ENCODE results near the gene ATP8A1.

Gene ATP8A1

DNA sequence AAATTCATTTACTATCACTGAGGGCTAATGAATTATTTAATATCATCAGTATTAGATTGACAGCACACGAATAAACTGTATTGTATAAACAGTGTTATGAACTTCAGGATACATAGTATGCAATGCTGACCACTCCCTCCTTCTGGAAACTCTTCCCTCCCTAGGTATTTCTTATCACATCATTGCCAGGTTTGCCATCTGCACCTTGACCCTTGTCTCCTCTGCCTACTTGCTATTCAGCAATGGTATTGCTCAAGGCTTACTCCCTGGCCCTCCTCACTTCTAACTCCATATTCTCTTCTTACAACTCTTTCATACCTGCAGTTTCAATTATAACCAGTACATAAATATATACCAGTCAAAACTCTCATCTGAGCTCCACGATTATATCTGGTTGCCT, 38.9 kb downstream of the ATP8A1 start:
- H3K27me3 Mint-ChIP-seq: no peaks in the 10 kb centered on the region
- ATAC-seq (no peak), DNase-seq (no peak)
- H3K9me3 Mint-ChIP-seq: no peaks in the 10 kb centered on the region
- peaks cover 8% of the 10 kb centered on the region for H3K4me1 Mint-ChIP-seq
- H3K27ac Mint-ChIP-seq: peak overlapping the region in 1 of 2 donors; percentile 0
- H3K4me3 Mint-ChIP-seq: no peak overlapping the region

DNA sequence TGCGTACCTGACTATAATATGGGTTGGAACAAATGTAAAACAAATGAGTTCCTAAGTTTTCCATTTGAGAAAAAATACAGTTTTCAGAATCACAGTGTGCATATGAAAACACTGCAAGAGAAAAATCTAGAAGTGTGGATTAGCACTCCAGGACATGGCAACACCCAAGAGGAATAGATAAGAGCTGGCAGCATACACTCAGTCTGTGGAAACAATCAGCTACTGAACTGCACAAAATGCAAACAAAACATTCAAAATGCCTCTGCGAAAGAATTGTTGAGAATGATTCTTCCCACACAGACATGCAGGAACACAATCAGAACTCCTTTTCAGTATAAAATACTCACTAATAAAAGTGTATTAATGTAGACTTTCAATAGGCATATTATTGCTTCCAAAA, 39.9 kb downstream of the ATP8A1 start:
- Mint-ChIP-seq H3K4me1 (peaks cover 8% of the 10 kb centered on the region), H3K4me3 (no peak overlapping the region), H3K27me3 (no peaks in the 10 kb centered on the region), H3K27ac (no peak overlapping the region), H3K9me3 (no peaks in the 10 kb centered on the region)
- ATAC-seq: no peak
- no peak for DNase-seq

DNA sequence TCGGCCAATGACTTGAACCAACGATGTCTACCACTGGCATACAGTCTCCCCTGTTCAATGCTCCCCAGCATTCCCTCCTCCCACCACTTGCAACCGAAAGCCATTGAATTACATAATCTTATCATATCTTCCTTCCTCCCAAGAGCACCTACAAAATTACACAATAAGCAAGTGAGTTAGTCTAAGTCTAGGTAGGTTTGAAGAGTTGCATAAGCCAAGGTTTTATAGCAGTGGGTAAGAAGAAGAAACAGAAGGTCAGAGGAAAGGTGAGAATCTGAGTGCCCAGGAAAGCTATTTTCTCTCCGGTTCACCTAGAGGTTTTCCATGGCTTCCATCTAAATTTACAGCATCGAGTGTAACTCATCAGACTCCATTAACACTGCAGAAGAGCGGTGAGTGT, 40.3 kb downstream of the ATP8A1 start:
- Mint-ChIP-seq H3K4me3 (no peak overlapping the region), H3K4me1 (peaks cover 8% of the 10 kb centered on the region), H3K27ac (no peak overlapping the region), H3K27me3 (no peaks in the 10 kb centered on the region), H3K9me3 (no peaks in the 10 kb centered on the region)
- no peak for DNase-seq
- no peak for ATAC-seq

DNA sequence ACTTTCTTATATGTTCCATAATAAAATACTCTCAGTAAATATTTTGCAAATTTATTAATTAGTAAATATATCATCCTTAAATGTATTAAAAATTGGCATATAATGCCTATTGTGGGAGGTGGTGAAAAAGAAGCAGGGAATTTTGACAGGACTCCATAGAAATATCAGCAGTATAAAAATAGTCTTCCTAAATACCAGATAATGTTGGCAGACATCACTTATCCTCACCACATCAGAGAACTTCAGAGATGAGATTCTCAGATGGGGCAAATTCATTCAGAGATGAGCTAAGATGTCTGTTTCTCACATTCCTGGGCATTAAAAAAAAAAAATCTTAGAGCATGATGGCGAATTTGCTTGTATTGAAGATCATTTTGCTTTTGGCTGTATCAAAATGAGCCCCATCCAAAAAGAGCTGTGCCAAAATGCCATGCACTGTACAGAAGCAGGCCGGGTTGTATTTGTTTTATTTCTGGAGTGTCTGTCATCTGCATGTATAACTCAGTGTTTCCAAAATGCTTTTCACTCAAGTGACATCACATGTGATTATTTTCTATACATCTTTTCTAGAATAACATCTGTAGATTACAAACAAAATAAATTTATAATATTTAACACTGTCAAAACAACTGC, 41.7 kb downstream of the ATP8A1 start:
- ATAC-seq (no peak), DNase-seq (no peak)
- no peaks in the 10 kb centered on the region for H3K9me3 Mint-ChIP-seq
- H3K27me3 Mint-ChIP-seq: no peaks in the 10 kb centered on the region
- H3K4me3 Mint-ChIP-seq: no peak overlapping the region
- H3K4me1 Mint-ChIP-seq: peaks cover 16% of the 10 kb centered on the region
- H3K27ac Mint-ChIP-seq: no peak overlapping the region

DNA sequence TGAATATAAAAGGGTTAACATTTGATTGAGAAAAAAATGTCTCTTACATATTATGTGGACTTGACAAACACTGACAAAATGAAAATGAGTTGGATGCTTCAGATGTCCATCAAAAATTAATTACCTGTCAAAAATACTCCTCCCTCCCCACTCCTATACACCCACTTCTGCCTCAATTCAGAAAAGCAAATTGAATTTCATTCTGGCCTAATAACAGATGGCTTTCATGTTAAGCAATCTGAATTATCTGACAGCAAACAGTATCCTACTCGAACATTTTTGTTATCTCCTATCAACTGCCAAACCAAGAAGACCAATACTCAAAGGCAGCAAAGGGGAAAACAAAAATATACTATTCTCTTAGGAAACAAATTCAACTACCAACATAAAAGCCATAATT, 44.0 kb downstream of the ATP8A1 start:
- Mint-ChIP-seq H3K4me3 (no peak overlapping the region), H3K27ac (no peak overlapping the region), H3K9me3 (no peaks in the 10 kb centered on the region), H3K27me3 (no peaks in the 10 kb centered on the region), H3K4me1 (peaks cover 23% of the 10 kb centered on the region)
- ATAC-seq (no peak), DNase-seq (no peak)

DNA sequence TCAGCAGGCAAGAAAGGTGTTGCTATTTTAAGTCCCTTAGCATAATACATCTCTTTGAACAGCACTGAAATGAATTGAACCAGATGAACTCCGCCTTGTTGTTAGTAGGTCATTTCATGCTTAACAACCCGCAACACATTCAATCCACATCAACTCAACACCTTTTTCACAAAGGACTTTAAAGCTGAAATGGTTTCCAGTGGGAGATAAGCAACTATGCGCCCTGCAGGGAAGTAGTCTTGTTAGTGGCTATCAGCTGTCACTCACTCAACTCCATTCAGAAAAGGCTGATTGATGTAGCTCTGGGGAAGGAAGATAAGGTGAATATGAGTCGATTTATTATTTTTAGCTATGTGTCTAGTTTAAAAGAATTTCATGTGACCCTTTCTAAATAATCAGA, 46.0 kb downstream of the ATP8A1 start:
- no peak for ATAC-seq
- Mint-ChIP-seq H3K4me3 (no peak overlapping the region), H3K27ac (no peak overlapping the region), H3K9me3 (no peaks in the 10 kb centered on the region), H3K27me3 (no peaks in the 10 kb centered on the region), H3K4me1 (peaks cover 23% of the 10 kb centered on the region)
- DNase-seq: no peak

DNA sequence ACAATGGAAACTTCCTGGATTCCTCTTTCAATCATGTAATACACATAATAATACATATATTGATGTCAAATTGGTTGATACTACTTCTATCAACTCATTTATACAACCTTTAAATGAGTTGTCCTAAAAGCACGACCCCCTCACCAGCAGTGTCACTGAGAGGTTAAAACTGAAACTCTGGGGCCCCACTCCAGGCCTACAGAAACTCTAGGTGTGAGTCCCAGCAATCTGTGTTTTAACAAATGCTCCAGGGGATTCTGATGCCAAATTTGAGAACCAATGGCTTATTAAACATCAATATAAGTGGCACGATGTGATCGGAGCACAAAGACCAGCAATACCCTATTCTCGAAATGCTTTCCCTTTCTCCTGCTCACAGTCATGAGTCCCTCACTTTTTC, 47.9 kb downstream of the ATP8A1 start:
- Mint-ChIP-seq H3K4me3 (peak overlapping the region in 1 of 2 donors; percentile 45), H3K9me3 (no peaks in the 10 kb centered on the region), H3K27me3 (no peaks in the 10 kb centered on the region), H3K4me1 (peaks cover 32% of the 10 kb centered on the region), H3K27ac (no peak overlapping the region)
- ATAC-seq: peak; percentile 89
- peak; percentile 13 to 33 for DNase-seq

DNA sequence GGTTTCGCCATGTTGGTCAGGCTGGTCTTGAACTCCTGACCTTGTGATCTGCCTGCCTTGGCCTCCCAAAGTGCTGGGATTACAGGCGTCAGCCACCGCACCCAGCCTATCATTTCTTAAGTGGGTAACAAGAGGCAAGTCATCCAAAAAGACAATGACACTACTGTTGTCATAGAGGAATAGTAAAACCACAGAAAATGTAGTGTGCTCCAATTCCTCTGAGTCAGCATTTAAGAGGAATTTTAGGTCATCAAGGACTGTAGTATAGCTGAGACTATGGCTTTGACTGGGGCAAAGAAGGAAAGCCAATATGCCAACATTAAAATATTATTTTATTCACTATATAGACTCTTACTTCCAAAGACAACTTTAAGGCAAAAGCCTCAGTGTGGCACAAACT, 48.4 kb downstream of the ATP8A1 start:
- no peak overlapping the region for H3K4me3 Mint-ChIP-seq
- DNase-seq (no peak), ATAC-seq (peak; percentile 18)
- peaks cover 36% of the 10 kb centered on the region for H3K4me1 Mint-ChIP-seq
- no peak overlapping the region for H3K27ac Mint-ChIP-seq
- H3K9me3 Mint-ChIP-seq: no peaks in the 10 kb centered on the region
- no peaks in the 10 kb centered on the region for H3K27me3 Mint-ChIP-seq

DNA sequence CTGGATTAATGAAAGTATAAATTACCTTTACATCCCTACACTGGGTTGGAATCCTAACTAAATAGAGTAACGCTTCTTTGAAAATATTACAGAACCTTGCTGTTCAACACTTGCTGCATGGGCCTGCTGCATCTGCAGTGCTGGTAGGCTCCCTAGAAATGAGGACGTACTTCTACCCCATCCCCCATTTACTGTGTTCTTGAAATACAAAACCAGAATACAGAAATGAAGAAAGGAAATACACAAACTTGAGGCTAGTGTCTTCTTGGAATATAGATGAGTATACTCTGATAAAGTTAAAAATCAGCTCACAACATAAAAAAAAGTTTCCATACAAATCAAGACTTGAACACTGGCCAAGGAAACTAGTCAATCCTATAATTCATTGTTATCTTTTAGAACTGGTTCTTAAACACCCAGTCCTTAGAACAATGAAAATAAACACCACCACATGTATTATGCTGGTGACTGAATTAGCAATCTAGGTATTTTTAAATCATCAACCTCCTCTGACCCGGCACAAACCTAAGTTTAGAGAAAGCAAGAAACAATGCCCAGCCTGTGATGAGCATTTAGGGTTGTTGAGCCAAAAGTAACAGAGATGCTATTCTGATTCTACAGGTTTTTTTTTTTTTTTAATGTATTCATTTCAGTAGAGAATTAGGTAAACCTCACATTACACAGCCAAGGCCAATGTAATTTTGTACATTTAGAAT, 49.7 kb downstream of the ATP8A1 start:
- Mint-ChIP-seq H3K27ac (no peak overlapping the region), H3K9me3 (no peaks in the 10 kb centered on the region), H3K4me3 (no peak overlapping the region), H3K27me3 (no peaks in the 10 kb centered on the region), H3K4me1 (peaks cover 36% of the 10 kb centered on the region)
- DNase-seq (no peak), ATAC-seq (peak; percentile 40)

DNA sequence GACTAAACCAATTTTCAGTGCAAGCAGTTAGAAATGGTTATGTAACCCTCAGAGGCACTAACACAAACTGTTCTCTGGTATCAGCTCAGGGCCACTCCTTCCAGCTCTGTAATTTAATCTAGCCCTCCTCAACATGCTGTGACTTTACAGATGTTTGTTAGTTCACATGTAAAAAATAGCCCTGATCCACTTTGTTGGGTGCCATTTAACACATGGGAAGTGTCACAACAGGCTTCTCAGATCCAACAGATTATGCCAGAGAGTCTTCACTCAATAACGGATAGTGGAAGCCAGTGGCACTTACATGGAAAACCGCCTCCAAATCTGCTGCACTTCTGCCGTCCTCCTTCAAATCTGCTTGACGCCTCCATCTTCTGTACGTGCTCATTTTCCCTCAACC, 51.6 kb downstream of the ATP8A1 start:
- Mint-ChIP-seq H3K4me3 (no peak overlapping the region), H3K27me3 (no peaks in the 10 kb centered on the region), H3K4me1 (peaks cover 28% of the 10 kb centered on the region), H3K9me3 (no peaks in the 10 kb centered on the region), H3K27ac (no peak overlapping the region)
- DNase-seq (no peak), ATAC-seq (no peak)

DNA sequence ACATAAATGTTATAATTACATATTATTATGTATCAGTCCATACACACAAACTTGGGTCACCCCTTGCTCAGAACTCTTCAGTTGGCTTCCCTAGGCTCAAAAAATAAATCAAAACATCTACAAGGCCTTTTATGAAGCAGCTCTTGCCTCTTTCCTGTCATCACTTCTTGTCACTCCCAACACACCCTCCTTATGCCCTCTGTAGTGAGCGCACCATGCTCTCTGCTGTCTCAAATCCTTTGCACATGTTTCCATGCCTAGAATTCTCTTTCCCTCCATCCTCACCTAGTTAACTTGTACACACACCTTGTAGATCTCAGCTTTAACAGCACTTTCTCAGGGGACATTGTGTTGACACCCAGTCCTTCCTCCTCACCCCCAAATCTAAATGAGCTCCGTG, 53.0 kb downstream of the ATP8A1 start:
- no peak for DNase-seq
- H3K4me1 Mint-ChIP-seq: peaks cover 14% of the 10 kb centered on the region
- H3K9me3 Mint-ChIP-seq: no peaks in the 10 kb centered on the region
- H3K27me3 Mint-ChIP-seq: no peaks in the 10 kb centered on the region
- H3K27ac Mint-ChIP-seq: no peak overlapping the region
- H3K4me3 Mint-ChIP-seq: no peak overlapping the region
- no peak for ATAC-seq

DNA sequence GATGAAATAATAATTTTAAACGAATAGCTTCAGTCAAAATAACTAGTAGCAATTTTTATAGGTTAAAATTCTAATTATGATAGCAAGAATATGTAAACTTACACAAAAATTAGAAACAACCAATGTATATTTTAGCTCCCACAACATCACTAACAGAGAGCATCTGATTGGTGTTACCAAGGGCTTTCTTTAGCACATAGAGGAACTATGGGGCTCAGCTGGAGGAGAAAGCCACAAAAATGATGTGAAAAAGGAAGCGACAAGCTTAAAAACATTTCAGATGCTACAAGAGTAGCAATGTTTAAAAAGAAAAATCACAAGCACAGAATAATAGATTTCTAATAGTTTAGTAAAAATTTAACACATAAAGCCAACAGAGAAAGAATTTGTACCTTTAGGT, 56.3 kb downstream of the ATP8A1 start:
- Mint-ChIP-seq H3K4me3 (no peak overlapping the region), H3K4me1 (peaks cover 9% of the 10 kb centered on the region), H3K9me3 (no peaks in the 10 kb centered on the region), H3K27me3 (no peaks in the 10 kb centered on the region), H3K27ac (no peak overlapping the region)
- no peak for ATAC-seq
- no peak for DNase-seq

DNA sequence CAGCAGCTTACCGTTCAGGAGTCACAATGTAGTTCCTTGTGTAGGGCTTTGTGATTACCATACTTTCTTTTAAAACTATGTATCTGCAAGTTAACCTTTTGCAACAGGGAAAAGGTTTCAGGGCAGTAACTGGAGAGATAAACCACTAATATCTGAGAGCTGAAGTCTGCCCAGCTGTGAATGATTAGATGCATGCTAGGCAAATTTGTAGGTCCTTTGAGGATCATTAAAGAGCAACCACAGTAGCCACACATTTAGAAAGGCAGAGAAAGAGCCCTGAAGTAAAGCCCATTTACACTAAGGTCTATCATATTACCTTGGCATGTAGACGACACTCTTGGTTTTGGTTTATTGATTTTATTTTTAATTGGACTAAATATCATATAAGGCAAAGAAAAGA, 60.0 kb downstream of the ATP8A1 start:
- no peak overlapping the region for H3K27ac Mint-ChIP-seq
- DNase-seq: no peak
- no peaks in the 10 kb centered on the region for H3K4me1 Mint-ChIP-seq
- no peak for ATAC-seq
- H3K4me3 Mint-ChIP-seq: no peak overlapping the region
- H3K27me3 Mint-ChIP-seq: no peaks in the 10 kb centered on the region
- no peaks in the 10 kb centered on the region for H3K9me3 Mint-ChIP-seq

DNA sequence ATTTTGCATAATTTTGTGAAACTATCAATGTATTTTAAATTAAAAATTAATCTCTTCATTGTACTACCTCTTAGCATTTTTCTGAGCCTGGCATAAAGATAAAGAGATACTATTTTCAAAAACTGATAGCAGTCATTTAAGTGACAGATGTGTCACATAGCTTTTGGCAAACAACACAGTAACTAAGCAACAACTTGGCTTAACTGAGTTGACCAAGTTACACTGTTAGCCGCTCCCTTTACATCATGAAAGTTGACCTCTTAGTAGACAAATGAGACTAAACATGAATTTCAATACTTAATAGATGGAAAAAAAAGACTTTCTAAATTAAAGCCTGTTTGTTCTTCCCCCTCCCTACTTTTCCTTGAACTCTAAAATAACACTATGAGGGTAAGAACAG, 62.0 kb downstream of the ATP8A1 start:
- H3K9me3 Mint-ChIP-seq: no peaks in the 10 kb centered on the region
- H3K4me3 Mint-ChIP-seq: no peak overlapping the region
- no peak overlapping the region for H3K27ac Mint-ChIP-seq
- H3K27me3 Mint-ChIP-seq: no peaks in the 10 kb centered on the region
- H3K4me1 Mint-ChIP-seq: no peaks in the 10 kb centered on the region
- no peak for DNase-seq
- ATAC-seq: no peak

DNA sequence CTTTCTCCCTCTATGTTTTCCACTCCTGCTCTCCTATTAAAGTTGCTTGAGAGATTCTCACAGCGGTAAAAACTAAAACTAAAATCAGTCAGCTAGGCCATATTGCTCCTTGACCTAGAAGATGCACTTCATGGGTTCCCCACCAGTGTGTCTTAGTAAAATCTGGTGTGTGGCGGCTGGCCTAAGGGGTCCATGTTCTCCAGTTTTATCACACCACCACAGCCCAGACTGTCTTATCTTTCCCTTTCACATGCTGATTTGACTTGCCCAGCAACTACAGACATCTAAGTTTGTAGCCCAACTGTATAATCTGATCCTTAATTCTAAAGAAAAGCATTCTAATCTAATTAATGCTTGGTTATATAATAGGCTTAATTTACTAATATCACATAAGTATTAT, 68.0 kb downstream of the ATP8A1 start:
- Mint-ChIP-seq H3K4me3 (no peak overlapping the region), H3K9me3 (no peaks in the 10 kb centered on the region), H3K4me1 (no peaks in the 10 kb centered on the region), H3K27me3 (no peaks in the 10 kb centered on the region), H3K27ac (no peak overlapping the region)
- ATAC-seq (no peak), DNase-seq (no peak)

DNA sequence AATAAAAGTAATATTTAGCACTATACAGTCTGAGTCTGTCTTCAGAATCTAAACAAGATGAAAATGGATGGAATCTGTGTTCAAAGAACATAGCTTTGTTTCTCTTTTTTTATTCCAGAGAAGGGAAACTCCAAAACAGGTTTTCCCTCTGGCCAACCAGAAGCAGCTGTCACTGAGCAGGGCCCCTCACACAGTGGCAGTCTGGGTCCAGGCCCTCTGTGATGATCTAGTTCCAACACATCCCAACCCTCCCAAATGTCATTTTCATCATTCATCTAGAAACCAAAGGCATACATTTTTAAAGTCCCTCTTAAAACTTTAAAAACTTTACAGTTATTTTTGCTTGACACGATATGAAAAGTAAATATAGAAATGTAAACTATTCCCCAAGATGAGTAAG, 70.1 kb downstream of the ATP8A1 start:
- no peaks in the 10 kb centered on the region for H3K9me3 Mint-ChIP-seq
- H3K27me3 Mint-ChIP-seq: no peaks in the 10 kb centered on the region
- no peak overlapping the region for H3K4me3 Mint-ChIP-seq
- no peak for ATAC-seq
- peak overlapping the region in 1 of 2 donors; percentile 43 for H3K27ac Mint-ChIP-seq
- no peaks in the 10 kb centered on the region for H3K4me1 Mint-ChIP-seq
- no peak for DNase-seq

DNA sequence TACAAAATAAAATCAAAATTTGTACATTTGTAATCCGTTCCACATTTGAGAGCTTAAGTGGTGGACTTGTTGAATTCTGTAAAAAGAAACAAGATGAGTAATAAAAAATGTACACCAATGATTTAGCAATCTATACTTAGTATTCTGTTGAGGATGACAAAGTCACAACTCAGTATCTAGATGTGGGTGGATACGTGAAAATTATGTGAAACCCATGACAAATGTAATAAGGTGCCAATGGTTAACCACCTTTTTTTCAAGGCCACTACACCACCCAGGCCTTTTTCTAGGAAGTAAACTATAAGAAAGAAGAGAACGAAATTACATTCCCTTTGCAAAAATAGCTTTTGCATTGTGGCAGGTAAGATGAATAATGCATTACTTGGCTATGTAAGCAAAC, 77.0 kb downstream of the ATP8A1 start:
- Mint-ChIP-seq H3K27me3 (no peaks in the 10 kb centered on the region), H3K4me1 (peaks cover 12% of the 10 kb centered on the region), H3K27ac (peak overlapping the region in 1 of 2 donors; percentile 83), H3K9me3 (no peaks in the 10 kb centered on the region), H3K4me3 (no peak overlapping the region)
- ATAC-seq (peak; percentile 100), DNase-seq (no peak)
